Measurements from ENCODE around the gene IRAK1. TPM values are rescaled to one million over a fixed set of nuclear protein-coding genes. Genes with fewer than 3 reads are reported as not detected.
A peak's percentile ranks its signal among the peaks of the same experiment; 100 is the strongest.

Gene IRAK1
- total and polyA plus RNA-seq, 2 donors from 2014 or later: 46.6 to 85.3 TPM

DNA sequence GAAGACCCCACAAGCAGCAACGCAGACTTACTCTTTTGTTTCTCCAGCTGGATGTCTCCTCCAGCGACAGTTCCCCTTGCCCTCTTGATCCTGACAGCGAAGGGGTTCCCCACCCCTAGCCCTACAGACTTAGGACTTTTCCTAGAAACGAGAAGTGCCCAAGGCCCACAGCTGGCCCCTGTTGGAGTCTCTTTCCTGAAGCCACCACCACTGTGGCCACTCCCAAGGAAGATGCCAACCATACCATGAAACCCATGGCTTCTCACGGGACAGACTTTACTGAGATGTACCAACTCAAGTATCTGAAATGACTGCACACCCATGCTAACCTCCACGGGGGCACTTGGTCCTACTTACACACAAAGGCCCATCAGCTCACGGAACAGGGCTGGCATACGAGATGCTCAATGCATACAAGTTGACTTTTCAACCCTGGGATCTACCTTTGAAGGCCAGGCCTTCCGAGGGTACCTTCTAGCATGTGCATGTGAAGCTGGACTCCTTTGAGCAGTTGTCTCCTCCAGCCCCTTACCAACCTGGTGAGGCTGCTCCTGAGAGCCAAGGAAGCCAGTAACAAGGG lies 924 bp upstream of the IRAK1 start:
- no peak for TF ChIP-seq CTCF (IDR thresholded peaks at IDR 0.05; ENCODE audit: borderline replicate concordance, extremely low read depth, insufficient read depth)
- FAIRE-seq (no peak), DNase-seq (no peak)
- Histone ChIP-seq H3K27me3 (ENCODE audit: control insufficient read depth, insufficient read depth, low read length) (no peaks in the 10 kb centered on the region), H3K27ac (ENCODE audit: low read depth in 2 of 2, low read length in 2 of 2) (peak overlapping the region; percentile 34 to 78), H3K36me3 (ENCODE audit: control insufficient read depth in 2 of 3, insufficient read depth in 3 of 3, low read length in 3 of 3) (peaks cover 0 to 2% (median 0%) of the 10 kb centered on the region in 3 donors), H3K4me3 (ENCODE audit: low read length in 3 of 3) (peak overlapping the region; percentile 16 to 51 (median 32)), H3K4me1 (ENCODE audit: control insufficient read depth in 2 of 3, insufficient read depth in 2 of 3, low read depth in 1 of 3, low read length in 3 of 3) (peaks cover 0 to 9% (median 5%) of the 10 kb centered on the region in 3 donors), H3K9me3 (ENCODE audit: control insufficient read depth in 2 of 3, insufficient read depth in 1 of 3, low read length in 3 of 3) (no peaks in the 10 kb centered on the region), H3K9ac (ENCODE audit: low read length in 3 of 3) (peak overlapping the region in 1 of 3 donors; percentile 55)
- intact Hi-C loops (cut with DNase I): no loop called here

DNA sequence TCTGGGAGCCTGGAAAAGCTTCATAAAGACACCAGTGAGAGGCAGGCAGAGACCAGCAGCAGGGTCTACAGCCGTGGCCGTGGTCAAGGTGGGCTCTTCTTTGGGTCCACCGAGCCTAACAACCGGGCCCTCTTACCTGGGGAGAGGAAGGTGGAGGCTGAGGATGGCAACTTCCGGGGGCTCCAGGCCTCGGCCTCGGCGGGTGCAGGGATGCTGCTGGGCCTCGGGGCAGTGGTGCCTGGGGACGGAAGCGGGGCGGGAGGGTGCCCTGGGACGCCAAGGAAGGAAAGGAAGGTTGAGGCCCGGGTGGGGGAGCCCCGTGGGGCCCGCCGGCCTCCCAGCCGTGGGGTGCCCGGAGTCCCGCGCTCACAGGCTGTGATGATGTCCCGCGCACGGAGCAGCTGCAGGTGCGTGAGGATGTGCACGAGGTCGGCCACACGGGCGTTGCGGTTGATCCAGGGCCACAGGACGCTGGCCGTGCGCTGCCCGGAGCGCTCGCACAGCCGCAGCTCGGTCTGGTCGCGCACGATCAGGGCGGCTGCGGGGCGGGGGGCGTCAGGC lies 561 bp downstream of the IRAK1 start:
- FAIRE-seq (no peak), DNase-seq (peak in 1 of 5 donors; percentile 77)
- Histone ChIP-seq H3K27me3 (ENCODE audit: control insufficient read depth, insufficient read depth, low read length) (no peaks in the 10 kb centered on the region), H3K36me3 (ENCODE audit: control insufficient read depth in 2 of 3, insufficient read depth in 3 of 3, low read length in 3 of 3) (peaks cover 0 to 2% (median 0%) of the 10 kb centered on the region in 3 donors), H3K9ac (ENCODE audit: low read length in 3 of 3) (peak overlapping the region in 2 of 3 donors; percentile 26 to 41), H3K4me3 (ENCODE audit: low read length in 3 of 3) (peak overlapping the region in 2 of 3 donors; percentile 14 to 32), H3K27ac (ENCODE audit: low read depth in 2 of 2, low read length in 2 of 2) (peak overlapping the region; percentile 32 to 53), H3K9me3 (ENCODE audit: control insufficient read depth in 2 of 3, insufficient read depth in 1 of 3, low read length in 3 of 3) (no peaks in the 10 kb centered on the region), H3K4me1 (ENCODE audit: control insufficient read depth in 2 of 3, insufficient read depth in 2 of 3, low read depth in 1 of 3, low read length in 3 of 3) (peaks cover 0 to 9% (median 5%) of the 10 kb centered on the region in 3 donors)
- intact Hi-C loops (cut with DNase I): no loop called here
- no peak for TF ChIP-seq CTCF (IDR thresholded peaks at IDR 0.05; ENCODE audit: borderline replicate concordance, extremely low read depth, insufficient read depth)

DNA sequence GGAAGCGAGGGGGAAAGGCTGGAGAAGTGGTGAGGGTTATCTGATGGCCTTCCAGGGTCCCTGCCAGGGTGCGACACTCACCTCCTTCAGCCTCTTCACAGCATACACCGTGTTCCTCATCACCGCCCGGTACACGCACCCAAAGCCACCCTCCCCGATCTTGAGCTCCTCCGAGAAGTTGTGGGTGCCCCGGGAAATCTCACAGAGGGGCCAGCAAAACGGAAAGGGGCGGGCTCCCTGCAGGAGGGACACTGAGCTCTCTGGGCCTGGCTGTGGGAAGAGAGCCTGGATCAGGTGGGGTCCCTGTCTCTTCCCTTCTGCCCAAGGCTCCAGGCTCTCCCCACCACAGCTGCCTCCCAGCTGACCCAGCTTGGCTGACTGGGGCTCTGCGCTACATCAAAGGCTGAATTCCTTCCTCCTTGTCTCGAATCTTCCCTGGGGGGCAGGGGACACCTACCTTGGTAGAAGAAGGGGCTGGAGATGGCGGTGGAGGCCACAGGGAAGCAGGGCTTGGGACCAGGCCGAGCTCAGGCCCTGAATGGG lies 1.1 kb downstream of the IRAK1 start:
- TF ChIP-seq CTCF (IDR thresholded peaks at IDR 0.05; ENCODE audit: borderline replicate concordance, extremely low read depth, insufficient read depth): no peak
- H3K9me3 ChIP-seq (ENCODE audit: control insufficient read depth in 2 of 3, insufficient read depth in 1 of 3, low read length in 3 of 3): no peaks in the 10 kb centered on the region
- H3K4me1 ChIP-seq (ENCODE audit: control insufficient read depth in 2 of 3, insufficient read depth in 2 of 3, low read depth in 1 of 3, low read length in 3 of 3): peaks cover 0 to 9% (median 5%) of the 10 kb centered on the region in 3 donors
- no peak for FAIRE-seq
- peaks cover 0 to 2% (median 0%) of the 10 kb centered on the region in 3 donors for H3K36me3 ChIP-seq (ENCODE audit: control insufficient read depth in 2 of 3, insufficient read depth in 3 of 3, low read length in 3 of 3)
- peak overlapping the region in 2 of 3 donors; percentile 14 to 32 for H3K4me3 ChIP-seq (ENCODE audit: low read length in 3 of 3)
- H3K27me3 ChIP-seq (ENCODE audit: control insufficient read depth, insufficient read depth, low read length): no peaks in the 10 kb centered on the region
- H3K9ac ChIP-seq (ENCODE audit: low read length in 3 of 3): peak overlapping the region in 2 of 3 donors; percentile 26 to 41
- H3K27ac ChIP-seq (ENCODE audit: low read depth in 2 of 2, low read length in 2 of 2): peak overlapping the region in 1 of 2 donors; percentile 32
- no peak for DNase-seq
- intact Hi-C loops (cut with DNase I): no loop called here

All from kidney (tissue), 14 donors.